GF-D8 (cell line): Measurements from ENCODE around the gene CDC42.
A peak's percentile ranks its signal among the peaks of the same experiment; 100 is the strongest.

ENCODE experiments used
- DNase-seq: peaks from one replicate; lab custom pipeline; 2025; lab: John Stamatoyannopoulos, UW

CDC42 gene

DNA sequence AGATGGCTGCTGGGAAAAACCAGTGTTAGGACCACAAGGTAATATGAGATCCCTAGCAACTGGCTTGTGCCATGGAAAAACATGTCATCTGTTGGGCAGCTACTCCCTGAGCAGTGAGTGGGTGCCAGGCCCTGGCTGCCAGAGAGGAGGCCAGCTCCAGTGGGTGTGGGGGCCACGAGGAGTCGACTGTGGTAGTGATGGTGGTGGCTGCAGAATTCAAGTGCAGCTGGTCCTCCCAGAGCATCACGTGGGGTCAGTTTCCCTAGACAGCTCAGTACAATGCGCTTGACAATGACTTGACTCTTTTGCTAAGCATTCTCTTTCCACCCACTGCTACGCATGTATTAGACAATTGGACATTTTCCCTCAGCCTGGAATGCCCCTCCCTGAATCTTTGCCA lies 14.5 kb upstream of the CDC42 start:
- no peak for DNase-seq

DNA sequence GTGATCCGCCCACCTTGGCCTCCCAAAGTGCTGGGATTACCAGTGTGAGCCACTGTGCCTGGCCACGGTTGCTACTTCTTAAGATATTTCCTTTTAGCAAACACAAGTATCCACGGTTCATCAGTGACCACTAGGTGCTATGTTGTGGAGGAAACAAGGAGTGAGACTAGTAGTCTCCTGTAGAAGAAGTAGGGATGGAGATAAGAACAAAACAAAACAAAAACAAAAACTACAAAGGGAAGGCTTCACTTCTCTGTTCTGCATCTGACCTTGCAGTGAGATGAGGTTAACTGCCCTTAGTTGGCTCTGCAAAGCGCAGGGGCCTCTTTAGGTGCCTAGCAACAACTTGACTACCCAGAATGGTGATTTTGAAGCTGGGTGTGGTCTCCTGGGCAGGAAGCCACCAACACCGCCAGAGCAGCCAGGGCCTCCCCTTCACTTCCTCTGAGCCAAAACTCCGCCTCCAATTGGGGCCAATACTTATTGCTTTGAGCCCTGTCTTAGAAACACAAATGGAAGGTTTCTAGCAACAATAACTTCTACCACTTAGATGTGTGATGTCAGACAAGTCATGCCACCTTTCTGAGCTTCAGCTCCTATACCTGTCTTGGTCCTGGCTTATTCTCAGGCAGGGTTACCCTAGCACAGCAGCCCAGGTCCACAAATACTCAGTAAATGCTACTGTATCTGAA lies 12.8 kb upstream of the CDC42 start:
- DNase-seq, result peak; percentile 92

DNA sequence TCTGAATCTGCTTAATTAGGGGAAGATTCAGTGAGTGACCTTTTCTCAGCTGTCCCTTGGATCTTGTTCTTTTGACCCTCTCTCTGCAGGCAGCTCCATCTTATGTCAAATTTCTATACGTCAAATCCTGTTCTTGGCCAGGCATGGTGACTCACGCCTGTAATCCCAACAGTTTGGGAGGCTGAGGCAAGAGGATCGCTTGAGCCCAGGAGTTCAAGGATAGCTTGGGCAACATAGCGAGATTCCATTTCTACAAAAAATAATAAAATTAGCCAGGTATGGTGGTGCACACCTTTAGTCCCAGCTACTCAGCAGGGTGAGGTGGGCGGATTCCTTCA lies 12.3 kb upstream of the CDC42 start:
- DNase-seq, result no peak

GRCh38 chr1:22041505-22041904 lies 11.0 kb upstream of the CDC42 start:
- no peak for DNase-seq

GRCh38 chr1:22043198-22043769 lies 9.2 kb upstream of the CDC42 start:
- DNase-seq, result no peak

- DNase-seq, result no peak
Measured at GRCh38 chr1:22044690-22045420, 7.7 kb upstream of the CDC42 start.

DNA sequence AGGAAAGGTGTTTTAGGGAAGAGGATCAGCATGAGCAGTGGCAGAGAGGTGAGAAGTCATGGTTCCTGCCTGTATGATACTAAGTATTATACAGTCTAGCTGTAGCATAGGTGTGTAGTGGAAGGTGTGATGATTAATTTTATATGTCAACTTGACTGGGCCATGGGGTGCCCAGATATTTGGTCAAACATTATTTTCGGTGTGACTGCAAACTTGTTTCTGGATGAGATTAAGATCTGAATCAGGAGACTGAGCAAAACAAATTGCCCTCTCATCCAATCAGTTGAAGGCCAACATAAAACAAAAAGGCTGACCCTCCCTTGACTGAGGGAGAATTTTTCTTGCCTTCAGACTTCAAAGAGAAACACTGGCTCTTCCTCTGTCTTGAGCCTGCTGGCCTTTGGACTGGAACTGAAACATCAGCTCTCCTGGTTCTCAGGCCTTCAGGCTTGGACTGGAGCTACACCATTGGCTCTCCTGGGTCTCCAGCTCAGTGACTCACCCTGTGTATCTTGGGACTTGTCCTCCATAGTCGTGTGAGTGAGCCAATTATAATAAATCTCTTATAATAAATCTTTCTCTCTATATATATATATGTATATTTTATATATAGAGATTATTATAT lies 6.8 kb upstream of the CDC42 start:
- DNase-seq, result no peak

- DNase-seq, result no peak
Measured at GRCh38 chr1:22048351-22049192, 3.9 kb upstream of the CDC42 start.

- DNase-seq, result no peak
Measured at GRCh38 chr1:22050330-22050729, 2.2 kb upstream of the CDC42 start.

DNA sequence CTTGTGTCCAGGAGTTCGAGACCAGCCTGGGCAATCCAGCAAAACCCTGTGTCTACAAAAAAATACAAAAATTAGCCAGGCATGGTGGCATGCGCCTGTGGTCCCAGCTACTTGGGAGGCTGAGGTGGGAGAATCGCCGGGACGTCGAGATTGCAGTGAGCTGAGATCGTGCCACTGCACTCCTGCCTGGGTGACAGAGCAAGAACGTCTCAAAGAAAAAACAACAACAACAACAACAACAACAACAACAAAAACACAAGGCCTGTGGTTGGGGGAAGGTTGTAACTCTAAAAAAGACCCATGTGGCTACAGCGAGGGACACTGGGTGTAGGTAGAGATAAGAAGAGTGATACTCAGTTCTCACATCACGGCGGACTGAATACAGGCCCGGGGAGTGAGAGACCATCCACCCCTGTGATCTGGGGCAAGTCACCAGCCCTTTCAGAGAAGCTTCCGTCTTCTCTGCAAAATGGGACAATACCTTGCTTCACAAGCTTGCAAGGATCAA lies 848 bp upstream of the CDC42 start:
- DNase-seq, result no peak

DNA sequence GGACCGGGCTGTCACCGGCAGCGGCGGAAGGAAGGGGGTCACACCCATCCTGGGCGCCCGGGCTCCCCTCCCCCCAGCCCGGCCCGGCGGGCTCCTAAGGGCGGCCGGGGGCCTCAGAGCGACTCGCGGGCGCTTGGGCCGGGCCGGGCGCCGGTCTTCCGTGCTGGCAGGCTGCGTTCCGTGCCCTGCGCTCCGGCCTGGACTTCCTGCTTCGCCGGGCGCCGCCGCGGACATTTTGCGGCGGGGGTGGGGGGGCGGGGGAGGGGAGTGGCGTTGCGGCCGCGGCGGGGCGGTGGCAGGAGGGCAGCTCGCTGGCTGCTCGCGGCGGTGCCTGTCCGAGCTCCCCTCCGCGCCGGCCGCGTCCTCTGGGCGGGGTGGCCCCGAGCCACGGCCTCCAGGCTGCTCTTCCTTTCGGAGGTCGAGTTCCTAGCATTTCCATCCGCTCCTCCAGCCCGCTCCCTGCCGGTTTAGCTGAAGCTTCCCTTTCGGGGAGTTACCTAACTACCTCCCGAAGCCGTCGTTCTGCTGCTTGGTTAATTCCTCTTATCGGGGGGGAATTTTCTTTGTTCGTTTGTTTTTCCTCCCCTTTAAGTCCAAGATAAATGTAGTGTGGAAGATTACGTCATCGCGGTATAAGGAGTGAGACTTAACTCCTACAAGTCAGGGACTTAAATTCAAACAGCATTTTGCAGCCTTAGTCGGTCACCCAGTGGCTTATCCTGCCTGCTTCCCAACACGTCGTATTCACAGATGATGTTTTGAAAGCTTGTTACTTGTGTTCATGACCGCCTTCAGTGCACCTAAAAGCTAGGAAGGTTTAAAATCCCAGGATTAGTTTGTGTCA lies 730 bp downstream of the CDC42 start:
- DNase-seq, result peak; percentile 42

DNA sequence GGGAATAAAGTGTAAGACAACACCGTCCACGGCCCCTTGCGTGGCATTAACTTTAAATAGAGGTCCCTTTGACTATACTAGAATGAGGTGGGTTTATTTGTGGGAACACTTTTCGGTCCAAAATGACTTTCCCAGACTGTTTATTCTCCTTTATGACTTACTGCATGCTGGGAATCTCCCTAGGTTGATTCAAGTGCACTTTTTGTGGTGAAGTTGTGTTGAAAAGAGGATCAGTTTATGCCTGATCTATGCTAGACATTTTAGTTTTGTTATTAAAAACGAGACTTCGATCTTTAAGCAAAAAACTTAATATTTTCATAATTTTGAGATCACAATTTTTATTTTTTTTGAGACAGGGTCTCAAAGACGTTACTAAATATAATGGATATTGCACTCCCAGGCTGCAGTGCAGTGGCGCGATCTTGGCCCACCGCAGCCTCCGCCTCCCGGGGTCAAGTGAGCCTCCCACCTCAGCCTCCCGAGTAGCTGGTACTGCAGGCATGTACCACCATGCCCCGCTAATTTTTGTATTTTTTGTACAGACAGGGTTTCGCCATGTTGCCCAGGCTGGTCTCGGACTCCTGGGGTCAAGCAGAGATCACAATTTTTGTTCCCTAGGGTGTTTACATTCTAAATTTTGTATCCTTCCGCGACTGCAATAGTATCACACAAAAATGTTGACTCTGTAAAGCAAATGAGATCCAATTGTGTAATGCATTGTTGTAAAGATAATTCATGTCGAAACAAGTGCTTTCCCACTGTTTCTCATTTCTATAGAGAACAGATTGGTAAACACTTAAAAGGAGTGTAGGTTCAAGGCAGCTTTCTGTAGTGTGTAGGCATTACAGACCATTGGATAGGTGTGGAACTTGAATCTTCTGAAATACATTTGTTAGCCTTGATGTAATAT lies 1.6 kb downstream of the CDC42 start:
- DNase-seq, result no peak

GRCh38 chr1:22055463-22055862 lies 3.0 kb downstream of the CDC42 start:
- DNase-seq, result no peak

DNA sequence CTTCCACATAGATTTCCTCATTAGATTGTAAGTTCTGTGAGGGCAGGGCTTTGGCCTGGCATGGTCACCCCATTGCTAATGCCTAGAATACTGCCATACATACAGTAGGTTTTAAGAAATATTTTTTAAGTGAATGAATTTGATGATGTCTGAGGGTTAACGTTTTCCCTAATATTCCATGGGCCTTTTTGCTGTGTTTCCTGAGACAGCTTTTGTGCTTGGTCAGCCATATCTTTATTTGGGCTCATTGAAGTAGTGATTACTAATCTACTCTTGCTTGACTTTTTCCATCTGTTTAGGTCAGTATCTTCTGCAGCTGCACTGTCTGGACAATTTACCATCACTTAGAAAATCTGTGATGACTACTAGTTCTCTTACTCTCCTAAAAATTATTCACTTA lies 3.5 kb downstream of the CDC42 start:
- DNase-seq, result no peak

DNA sequence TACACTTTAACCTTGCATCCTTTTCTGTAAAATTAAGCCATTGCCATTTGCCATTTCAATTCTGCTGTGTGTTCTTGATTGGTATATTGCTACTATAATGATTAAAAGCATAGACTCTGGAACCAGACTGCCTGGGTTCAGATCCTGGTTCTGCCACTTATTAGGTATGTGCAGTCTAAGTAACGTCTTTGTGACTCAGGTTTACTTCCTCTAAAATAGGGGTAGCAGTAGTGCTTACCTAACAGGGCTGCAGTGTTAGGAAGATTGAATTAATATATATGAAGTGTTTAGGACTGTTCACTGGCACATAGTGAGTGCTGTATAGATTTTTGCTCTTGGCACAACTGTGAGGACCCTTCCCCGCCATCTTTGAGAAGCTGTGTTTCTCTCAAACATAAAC lies 4.4 kb downstream of the CDC42 start:
- no peak for DNase-seq

GRCh38 chr1:22057861-22058260 lies 5.4 kb downstream of the CDC42 start:
- DNase-seq, result no peak

DNA sequence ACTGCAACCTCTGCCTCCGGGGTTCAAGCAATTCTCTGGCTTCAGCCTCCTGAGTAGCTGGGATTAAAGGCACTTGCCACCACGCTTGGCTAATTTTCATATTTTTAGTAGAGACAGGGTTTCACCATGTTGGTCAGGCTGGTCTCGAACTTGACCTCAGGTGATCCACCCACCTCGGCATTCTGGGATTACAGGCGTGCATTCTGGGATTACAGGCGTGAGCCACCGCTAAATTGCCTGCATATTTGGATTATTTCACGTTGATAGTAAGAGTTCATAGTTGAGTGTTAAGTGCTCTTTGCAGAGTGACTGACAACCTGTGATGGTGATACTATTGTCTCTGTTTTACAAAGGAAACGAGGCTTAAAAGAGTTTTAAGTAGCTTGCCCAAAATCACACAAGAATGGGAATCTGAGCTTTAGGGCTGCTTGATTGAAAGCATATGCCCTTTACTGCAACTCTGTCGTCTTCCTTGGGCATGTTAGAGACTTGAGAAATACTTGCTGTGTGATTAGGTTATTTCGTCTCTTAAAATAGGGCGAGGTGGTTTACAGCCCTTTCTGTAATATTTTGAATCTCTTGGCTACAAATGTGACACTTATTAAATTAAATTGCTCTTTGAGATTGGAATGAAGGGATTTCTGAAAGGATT lies 12.4 kb downstream of the CDC42 start:
- no peak for DNase-seq

- no peak for DNase-seq
Measured at GRCh38 chr1:22071511-22071910, 19.0 kb downstream of the CDC42 start.

- peak; percentile 13 for DNase-seq
Measured at GRCh38 chr1:22074803-22075202, 22.3 kb downstream of the CDC42 start.
